A549 (cell line): ENCODE data around the gene SOX2. TPM values are rescaled to one million over a fixed set of nuclear protein-coding genes. Genes with fewer than 3 reads are reported as not detected.

Experiments
- ATAC-seq, 2 experiments: fragments of 200-7000 bp in 1 of 2; fragments of >200 bp in 1 of 2; cut with Nextera tagmentation in 1 of 2; cut with Tn5 transposase in 1 of 2; 3 replicates each; pipeline versions ENCODE4 v1.8.0 to v1.9.1; 2018 to 2020; ENCODE audit warnings: mild to moderate bottlenecking in 1 of 2, moderate library complexity in 1 of 2
- CTCF ChIA-PET: fragments of 300-600 bp; sonication (Branson Sonifier 250); formaldehyde crosslinking; extraction: SDS; loops from one replicate; lab custom pipeline; 2021; ENCODE audit warnings: antibody characterized with exemption, inconsistent platforms; lab: Yijun Ruan, JAX
- POLR2A ChIA-PET: fragments of 350-600 bp; formaldehyde crosslinking; extraction: SDS; loops from one replicate; lab custom pipeline; 2021; ENCODE audit warnings: antibody characterized with exemption, inconsistent platforms; lab: Yijun Ruan, JAX
- DNase-seq, 2 experiments: peaks; one replicate each; pipeline versions ENCODE4 v3.0.0 to v3.0.0-alpha.2; 2011 to 2016; ENCODE audit warnings: low read depth in 1 of 2, low spot score in 1 of 2
- FAIRE-seq: peaks from 2 replicates; lab custom pipeline; 2011; peaks lifted over from hg19 to GRCh38; lab: Jason Lieb, UNC
- H3K27ac ChIP-seq, 2 experiments: fragments of >200 bp; sonication (Bioruptor Twin); formaldehyde crosslinking; 3 replicates each; pipeline ENCODE4 v1.5.1; 2016 to 2017
- H3K4me1 ChIP-seq: fragments of >200 bp; sonication (Bioruptor Twin); formaldehyde crosslinking; 3 replicates; pipeline ENCODE4 v1.6.1; 2016
- H3K4me2 ChIP-seq: fragments of >200 bp; sonication (Bioruptor Twin); formaldehyde crosslinking; 3 replicates; pipeline ENCODE4 v1.6.1; 2016
- H3K4me3 ChIP-seq: fragments of >200 bp; sonication (Bioruptor Twin); formaldehyde crosslinking; 3 replicates; pipeline ENCODE4 v1.5.1; 2016
- H3K9me3 ChIP-seq: fragments of >200 bp; sonication (Bioruptor Twin); formaldehyde crosslinking; 3 replicates; pipeline ENCODE4 v1.6.1; 2016
- BHLHE40 ChIP-seq: IDR thresholded peaks from 2 replicates; pipeline ENCODE4 v1.6.1; 2012; ENCODE audit warnings: low read depth, low read length, inconsistent platforms
- CBX8 ChIP-seq: fragments of 200-600 bp; sonication (generic); IDR thresholded peaks from 2 replicates; pipeline ENCODE4 v1.6.1; 2016
- CEBPB ChIP-seq, 2 experiments: fragments of >200 bp in 1 of 2; sonication (Bioruptor Twin) in 1 of 2; formaldehyde crosslinking in 1 of 2; IDR thresholded peaks; 2 replicates each; pipeline ENCODE4 v1.6.1; 2012 to 2016
- CHD4 ChIP-seq: fragments of 200-600 bp; sonication (generic); IDR thresholded peaks from 2 replicates; pipeline ENCODE4 v1.6.1; 2016; ENCODE audit warnings: antibody characterized with exemption, mild to moderate bottlenecking, borderline replicate concordance
- CTCF ChIP-seq: fragments of >200 bp; sonication (Bioruptor Twin); formaldehyde crosslinking; IDR thresholded peaks from 3 replicates; pipeline ENCODE4 v1.5.1; 2016
- FOSL2 ChIP-seq, 2 experiments: fragments of 450-650 bp in 1 of 2; fragments of >200 bp in 1 of 2; sonication (Bioruptor Twin) in 1 of 2; formaldehyde crosslinking; IDR thresholded peaks; 2 replicates each; pipeline versions ENCODE4 v1.5.0 to v1.6.1; 2016 to 2020; ENCODE audit warnings: mild to moderate bottlenecking in 1 of 2, moderate library complexity in 1 of 2
- HDAC2 ChIP-seq: fragments of 200-600 bp; sonication (generic); IDR thresholded peaks from 2 replicates; pipeline ENCODE4 v1.6.1; 2016
- HEYL ChIP-seq: fragments of 250-450 bp; sonication (Bioruptor Pico); IDR thresholded peaks from 2 replicates; pipeline ENCODE4 v1.8.0; 2021; ENCODE audit warnings: mild to moderate bottlenecking, moderate library complexity
- HMGXB4 ChIP-seq: fragments of 250-450 bp; sonication (Bioruptor Pico); IDR thresholded peaks from 2 replicates; pipeline ENCODE4 v1.5.0; 2021; ENCODE audit warnings: mild to moderate bottlenecking, moderate library complexity, borderline replicate concordance
- HOXA7 ChIP-seq: fragments of 250-450 bp; sonication (Bioruptor Pico); IDR thresholded peaks from 2 replicates; pipeline ENCODE4 v1.5.0; 2020; ENCODE audit warnings: mild to moderate bottlenecking, moderate library complexity
- HOXB13 ChIP-seq: fragments of 250-450 bp; sonication (Bioruptor Pico); IDR thresholded peaks from 2 replicates; pipeline ENCODE4 v1.5.0; 2020; ENCODE audit warnings: low read depth, mild to moderate bottlenecking, moderate library complexity
- KDM1A ChIP-seq: fragments of 200-600 bp; sonication (generic); IDR thresholded peaks from 2 replicates; pipeline ENCODE4 v1.6.1; 2016; ENCODE audit warnings: low read depth, mild to moderate bottlenecking
- MAFK ChIP-seq: fragments of 450-650 bp; IDR thresholded peaks from 2 replicates; pipeline ENCODE4 v1.6.1; 2014; ENCODE audit not compliant: partially characterized antibody
- NPAS2 ChIP-seq: fragments of 250-450 bp; sonication (Bioruptor Pico); IDR thresholded peaks from 2 replicates; pipeline ENCODE4 v1.8.0; 2022; ENCODE audit warnings: mild to moderate bottlenecking, moderate library complexity, borderline replicate concordance
- NR3C1 ChIP-seq: fragments of >200 bp; sonication (Bioruptor Twin); formaldehyde crosslinking; IDR thresholded peaks from 3 replicates; pipeline ENCODE4 v1.6.1; 2017
- PBX3 ChIP-seq: IDR thresholded peaks from 2 replicates; pipeline ENCODE4 v1.6.1; 2012
- RCOR1 ChIP-seq: fragments of 150-350 bp; IDR thresholded peaks from 2 replicates; pipeline ENCODE4 v1.6.1; 2014; ENCODE audit warnings: antibody characterized with exemption, low read length, low read depth
- RFX5 ChIP-seq: fragments of 450-650 bp; IDR thresholded peaks from 2 replicates; pipeline ENCODE4 v1.7.1; 2014; ENCODE audit warnings: antibody characterized with exemption, mild to moderate bottlenecking, moderate library complexity
- ZFP36 ChIP-seq: fragments of 450-650 bp; IDR thresholded peaks from 2 replicates; pipeline ENCODE4 v1.6.1; 2014; ENCODE audit warnings: borderline replicate concordance; ENCODE audit not compliant: partially characterized antibody
- ZNF302 ChIP-seq: fragments of 250-450 bp; sonication (Bioruptor Pico); IDR thresholded peaks from 2 replicates; pipeline ENCODE4 v1.9.0; 2021; ENCODE audit warnings: inconsistent platforms, mild to moderate bottlenecking, moderate library complexity
- ZSCAN20 ChIP-seq: fragments of 250-450 bp; sonication (Bioruptor Pico); IDR thresholded peaks from 2 replicates; pipeline ENCODE4 v1.8.0; 2022; ENCODE audit warnings: mild to moderate bottlenecking, moderate library complexity
- WGBS: methylation state at CpG from one replicate; pipeline ENCODE4 v1.1.6; 2017; ENCODE audit errors: missing lambda C conversion rate; 5-methylcytosine and 5-hydroxymethylcytosine counted together
- polyA plus RNA-seq, 4 experiments: library from polyadenylated mRNA; depleted of rRNA in 3 of 4; stranded (reverse); fragments of >200 nt; fragmentation: RNase III in 1 of 4; extraction: RNeasy Plus Mini Kit Qiagen cat#74134 plus additional on column Dnase treatment in 1 of 4; gene quantifications; 2 replicates in 3 of 4; 3 replicates in 1 of 4; pipeline ENCODE4 v1.2.3, GENCODE V29; 2011 to 2017
- TF ChIP-seq, protein P1 (sequence below): fragments of 450-650 bp; IDR thresholded peaks from 2 replicates; pipeline ENCODE4 v1.6.1; 2014; ENCODE audit warnings: antibody characterized with exemption
- TF ChIP-seq, protein P2 (sequence below): fragments of >200 bp; sonication (Bioruptor Twin); formaldehyde crosslinking; IDR thresholded peaks from 2 replicates; pipeline ENCODE4 v1.6.1; 2016

The SOX2 gene
- polyA plus RNA-seq, 2 of the 4 experiments (the other 2 are of a cell fraction), result 2.2 to 3.4 TPM

DNA sequence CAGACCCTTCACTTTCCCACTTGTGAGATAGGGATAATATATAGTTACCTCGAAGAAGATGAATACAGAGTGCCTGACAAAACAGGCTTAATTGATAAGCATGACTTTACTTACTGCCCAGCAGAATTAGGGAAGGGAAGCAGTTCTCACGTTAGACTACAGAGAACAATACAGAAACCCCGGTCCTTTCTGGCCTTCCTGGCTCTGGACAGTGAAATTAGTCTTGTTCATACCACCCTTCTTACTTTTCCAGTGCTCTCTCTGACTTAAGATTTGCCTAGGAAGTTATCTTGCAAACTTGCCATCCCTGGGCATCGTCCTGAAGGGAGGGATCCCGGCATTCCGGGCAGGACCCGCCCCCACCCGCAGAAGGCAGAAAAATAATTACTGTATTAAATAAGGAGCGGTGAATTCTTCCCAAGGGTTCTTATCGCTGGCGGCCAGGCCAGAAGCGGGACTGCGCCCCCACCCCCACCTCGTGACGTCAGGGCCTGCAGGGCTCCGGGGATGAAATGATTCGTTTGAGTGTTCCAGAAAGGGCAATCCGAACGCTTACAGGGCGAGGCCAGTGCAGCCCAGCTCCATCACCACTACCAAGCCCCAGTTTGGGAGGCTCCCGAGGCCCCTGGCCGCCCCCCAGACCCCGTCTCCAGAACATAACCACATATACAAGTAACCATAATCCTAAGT is 8.4 kb downstream of the SOX2 start:
- TF ChIP-seq RCOR1, result no peak
- TF ChIP-seq, protein P1, sequence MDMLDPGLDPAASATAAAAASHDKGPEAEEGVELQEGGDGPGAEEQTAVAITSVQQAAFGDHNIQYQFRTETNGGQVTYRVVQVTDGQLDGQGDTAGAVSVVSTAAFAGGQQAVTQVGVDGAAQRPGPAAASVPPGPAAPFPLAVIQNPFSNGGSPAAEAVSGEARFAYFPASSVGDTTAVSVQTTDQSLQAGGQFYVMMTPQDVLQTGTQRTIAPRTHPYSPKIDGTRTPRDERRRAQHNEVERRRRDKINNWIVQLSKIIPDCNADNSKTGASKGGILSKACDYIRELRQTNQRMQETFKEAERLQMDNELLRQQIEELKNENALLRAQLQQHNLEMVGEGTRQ, result no peak
- no peak for TF ChIP-seq ZSCAN20 (CRISPR knock-in tag)
- TF ChIP-seq NR3C1, result no peak
- TF ChIP-seq RFX5, result no peak
- TF ChIP-seq BHLHE40, result no peak
- TF ChIP-seq HEYL (CRISPR knock-in tag), result no peak
- no peak overlapping the region for H3K4me3 ChIP-seq
- FAIRE-seq (no peak), ATAC-seq (no peak), DNase-seq (no peak)
- no peaks in the 10 kb centered on the region for H3K9me3 ChIP-seq
- WGBS, result 87% methylated on average over 12 of the region's 23 CpGs
- no peak overlapping the region for H3K27ac ChIP-seq
- H3K4me1 ChIP-seq, result no peaks in the 10 kb centered on the region
- POLR2A ChIA-PET, result no interaction called here
- CTCF ChIA-PET, result no interaction called here
- H3K4me2 ChIP-seq, result no peak overlapping the region

- FAIRE-seq (no peak), ATAC-seq (no peak), DNase-seq (no peak)
- CTCF ChIA-PET, result no interaction called here
- WGBS, result 45% methylated on average over 4 of the region's 4 CpGs
- POLR2A ChIA-PET, result no interaction called here
- no peak overlapping the region for H3K27ac ChIP-seq
- TF ChIP-seq HOXA7, result no peak
- no peak for TF ChIP-seq FOSL2 (IDR thresholded peaks at IDR 0.05)
- no peak for TF ChIP-seq FOSL2 (CRISPR knock-in tag; IDR thresholded peaks at IDR 0.05)
- no peak for TF ChIP-seq PBX3
- TF ChIP-seq HMGXB4, result no peak
- no peak for TF ChIP-seq HDAC2
- TF ChIP-seq, protein P2, sequence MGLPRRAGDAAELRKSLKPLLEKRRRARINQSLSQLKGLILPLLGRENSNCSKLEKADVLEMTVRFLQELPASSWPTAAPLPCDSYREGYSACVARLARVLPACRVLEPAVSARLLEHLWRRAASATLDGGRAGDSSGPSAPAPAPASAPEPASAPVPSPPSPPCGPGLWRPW, result no peak
- TF ChIP-seq MAFK, result no peak
- TF ChIP-seq CEBPB (IDR thresholded peaks at IDR 0.05), result no peak
- no peak for TF ChIP-seq HOXB13 (CRISPR knock-in tag)
- TF ChIP-seq KDM1A, result no peak
- no peak for TF ChIP-seq CBX8
- no peak for TF ChIP-seq ZFP36
- no peak for TF ChIP-seq ZNF302 (CRISPR knock-in tag)
- no peak for TF ChIP-seq CHD4
- TF ChIP-seq NPAS2 (CRISPR knock-in tag), result no peak
- TF ChIP-seq ZSCAN20 (CRISPR knock-in tag), result no peak
- no peak for TF ChIP-seq CTCF
- H3K4me2 ChIP-seq, result no peak overlapping the region
- no peak overlapping the region for H3K4me3 ChIP-seq
- peaks cover 1% of the 10 kb centered on the region; the same call in 1 of the 3 replicates for H3K4me1 ChIP-seq
- no peaks in the 10 kb centered on the region for H3K9me3 ChIP-seq
Observed at GRCh38 chr3:181721046-181721875, 9.5 kb downstream of the SOX2 start.
